Mesenchymal stem cell (in vitro differentiated cells and primary cell): Measurements from ENCODE around the gene CSH2.

Source experiments
- DNase-seq: peaks from one replicate; pipeline ENCODE4 v3.0.0-alpha.2; 2013
- H2AFZ ChIP-seq: one replicate; pipeline ENCODE4 v1.6.1; 2013; ENCODE audit warnings: low read depth, mild to moderate bottlenecking, control low read depth, inconsistent platforms, low read length, moderate library complexity
- H2AK5ac ChIP-seq: 2 replicates; pipeline ENCODE4 v1.6.1; 2013; ENCODE audit warnings: low read length, moderate library complexity, mild to moderate bottlenecking, inconsistent platforms; ENCODE audit not compliant: severe bottlenecking
- H2BK120ac ChIP-seq: one replicate; pipeline ENCODE4 v1.6.1; 2013; ENCODE audit warnings: low read depth, mild to moderate bottlenecking, inconsistent platforms, low read length, moderate library complexity
- H2BK12ac ChIP-seq, 2 experiments: one replicate each; pipeline ENCODE4 v1.6.1; 2013; ENCODE audit warnings: inconsistent platforms in 2 of 2, low read length in 2 of 2, mild to moderate bottlenecking in 2 of 2, moderate library complexity in 2 of 2, control low read depth in 1 of 2
- H2BK15ac ChIP-seq: one replicate; pipeline ENCODE4 v1.6.1; 2013; ENCODE audit warnings: mild to moderate bottlenecking, low read depth, inconsistent platforms; ENCODE audit not compliant: poor library complexity, severe bottlenecking
- H2BK5ac ChIP-seq: 2 replicates; pipeline ENCODE4 v1.6.1; 2013; ENCODE audit warnings: low read depth, mild to moderate bottlenecking, low read length, control low read depth, inconsistent platforms; ENCODE audit not compliant: poor library complexity, severe bottlenecking
- H3K14ac ChIP-seq, 2 experiments: one replicate each; pipeline ENCODE4 v1.6.1; 2013; ENCODE audit warnings: inconsistent platforms in 2 of 2, low read length in 2 of 2, control low read depth in 1 of 2, mild to moderate bottlenecking in 1 of 2, moderate library complexity in 1 of 2
- H3K18ac ChIP-seq, 2 experiments: one replicate each; pipeline ENCODE4 v1.6.1; 2013; ENCODE audit warnings: inconsistent platforms in 2 of 2, low read length in 2 of 2, control low read depth in 1 of 2, low read depth in 1 of 2, mild to moderate bottlenecking in 1 of 2
- H3K23ac ChIP-seq, 2 experiments: one replicate each; pipeline ENCODE4 v1.6.1; 2013; ENCODE audit warnings: inconsistent platforms in 2 of 2, low read length in 2 of 2, mild to moderate bottlenecking in 2 of 2, moderate library complexity in 2 of 2, control low read depth in 1 of 2
- H3K27ac ChIP-seq: 2 replicates; pipeline ENCODE4 v1.5.1; 2013; ENCODE audit warnings: mild to moderate bottlenecking, moderate library complexity, low read length, control low read depth, inconsistent platforms; ENCODE audit not compliant: poor library complexity, severe bottlenecking
- H3K27me3 ChIP-seq, 2 experiments: 2 replicates each; pipeline versions ENCODE4 v1.6.1 to v1.7.0; 2013; ENCODE audit warnings: low read length in 2 of 2, mild to moderate bottlenecking in 2 of 2, moderate library complexity in 2 of 2, control low read depth in 1 of 2, inconsistent platforms in 1 of 2; ENCODE audit not compliant: control insufficient read depth in 1 of 2, insufficient read depth in 1 of 2
- H3K36me3 ChIP-seq, 2 experiments: 2 replicates each; pipeline versions ENCODE4 v1.6.1 to v1.7.0; 2013; ENCODE audit warnings: low read length in 2 of 2, control low read depth in 1 of 2, inconsistent platforms in 1 of 2, low read depth in 1 of 2, mild to moderate bottlenecking in 1 of 2; ENCODE audit not compliant: insufficient read depth in 2 of 2, control insufficient read depth in 1 of 2
- H3K4ac ChIP-seq, 2 experiments: one replicate each; pipeline ENCODE4 v1.6.1; 2013; ENCODE audit warnings: inconsistent platforms in 2 of 2, low read length in 2 of 2, mild to moderate bottlenecking in 2 of 2, moderate library complexity in 2 of 2, control low read depth in 1 of 2, low read depth in 1 of 2
- H3K4me1 ChIP-seq: 2 replicates; pipeline ENCODE4 v1.6.1; 2013; ENCODE audit warnings: low read depth, low read length, control low read depth; ENCODE audit not compliant: control insufficient read depth, insufficient read depth
- H3K4me2 ChIP-seq: 2 replicates; pipeline ENCODE4 v1.6.1; 2013; ENCODE audit warnings: low read length, mild to moderate bottlenecking, inconsistent platforms; ENCODE audit not compliant: poor library complexity, severe bottlenecking
- H3K4me3 ChIP-seq, 2 experiments: 2 replicates each; pipeline versions ENCODE4 v1.5.1 to v1.7.0; 2013; ENCODE audit warnings: low read length in 2 of 2, mild to moderate bottlenecking in 2 of 2, control low read depth in 1 of 2, low read depth in 1 of 2; ENCODE audit not compliant: insufficient read depth in 1 of 2
- H3K79me1 ChIP-seq: replicated peaks from 2 replicates; pipeline ENCODE4 v1.6.1; 2013; ENCODE audit warnings: mild to moderate bottlenecking, control low read depth, low read length, inconsistent platforms; ENCODE audit not compliant: poor library complexity, severe bottlenecking
- H3K9ac ChIP-seq: 2 replicates; pipeline ENCODE4 v1.7.0; 2013; ENCODE audit warnings: mild to moderate bottlenecking, low read length, moderate library complexity
- H3K9me3 ChIP-seq: 2 replicates; pipeline ENCODE4 v1.7.0; 2013; ENCODE audit warnings: mild to moderate bottlenecking, low read length; ENCODE audit not compliant: control insufficient read depth
- H4K8ac ChIP-seq: one replicate; pipeline ENCODE4 v1.6.1; 2013; ENCODE audit warnings: inconsistent platforms, mild to moderate bottlenecking, low read length, moderate library complexity
- H4K91ac ChIP-seq: one replicate; pipeline ENCODE4 v1.6.1; 2013; ENCODE audit warnings: mild to moderate bottlenecking, low read length, inconsistent platforms
- WGBS: methylation state at CpG from one replicate; pipeline ENCODE4 v1.1.7; 2013; ENCODE audit warnings: mixed read lengths; 5-methylcytosine and 5-hydroxymethylcytosine counted together

Gene CSH2

GRCh38 chr17:63828936-63829335 is 44.5 kb downstream of the CSH2 start:
- Histone ChIP-seq H3K4me3 (peak overlapping the region in 1 of 2 experiments; percentile 97), H3K79me1 (peaks cover 38% of the 10 kb centered on the region), H4K91ac (no peak overlapping the region), H3K9me3 (no peaks in the 10 kb centered on the region), H3K4me2 (no peak overlapping the region), H3K4ac (no peak overlapping the region), H3K18ac (no peak overlapping the region), H3K27me3 (no peaks in the 10 kb centered on the region), H2BK5ac (no peak overlapping the region), H3K36me3 (peaks cover 65 to 77% of the 10 kb centered on the region in 2 experiments), H2BK15ac (no peak overlapping the region), H2BK12ac (no peak overlapping the region), H4K8ac (no peak overlapping the region), H3K14ac (no peak overlapping the region), H3K9ac (peak overlapping the region; percentile 95), H3K4me1 (peaks cover 9% of the 10 kb centered on the region), H2BK120ac (no peak overlapping the region), H3K27ac (no peak overlapping the region), H2AK5ac (no peak overlapping the region), H3K23ac (no peak overlapping the region), H2AFZ (no peak overlapping the region)
- 92% methylated on average over 3 of the region's 3 CpGs for WGBS
- DNase-seq = no peak

GRCh38 chr17:63827801-63828221 is 45.7 kb downstream of the CSH2 start:
- peaks cover 63 to 76% of the 10 kb centered on the region in 2 experiments for H3K36me3 ChIP-seq
- H3K23ac ChIP-seq = peak overlapping the region in 1 of 2 experiments; percentile 9
- H2BK15ac ChIP-seq = no peak overlapping the region
- peaks cover 9% of the 10 kb centered on the region for H3K4me1 ChIP-seq
- H3K9ac ChIP-seq = peak overlapping the region; percentile 95
- H3K79me1 ChIP-seq = peaks cover 35% of the 10 kb centered on the region
- H3K14ac ChIP-seq = peak overlapping the region in 1 of 2 experiments; percentile 87
- no peak overlapping the region for H2BK120ac ChIP-seq
- peak overlapping the region; percentile 91 for H3K27ac ChIP-seq
- H3K4ac ChIP-seq = peak overlapping the region in 1 of 2 experiments; percentile 98
- peak overlapping the region in 1 of 2 experiments; percentile 76 for H2BK12ac ChIP-seq
- no peaks in the 10 kb centered on the region for H3K9me3 ChIP-seq
- no peak for DNase-seq
- peak overlapping the region; percentile 94 to 97 for H3K4me3 ChIP-seq
- H4K91ac ChIP-seq = peak overlapping the region; percentile 91
- no peak overlapping the region for H2BK5ac ChIP-seq
- H4K8ac ChIP-seq = peak overlapping the region; percentile 84
- H3K27me3 ChIP-seq = no peaks in the 10 kb centered on the region
- peak overlapping the region; percentile 38 for H2AK5ac ChIP-seq
- peak overlapping the region; percentile 90 for H2AFZ ChIP-seq
- peak overlapping the region; percentile 88 to 99 for H3K18ac ChIP-seq
- peak overlapping the region; percentile 89 for H3K4me2 ChIP-seq
- WGBS = 3% methylated on average over 9 of the region's 19 CpGs

- peak within 1 kb of the TSS; percentile 94 to 97 for H3K4me3 ChIP-seq
- H2BK120ac ChIP-seq = peak within 1 kb of the TSS; percentile 45
- H3K23ac ChIP-seq = peak within 1 kb of the TSS in 1 of 2 experiments; percentile 92
- H2BK5ac ChIP-seq = peak within 1 kb of the TSS; percentile 45
- peak within 1 kb of the TSS; percentile 84 for H4K8ac ChIP-seq
- no peak within 1 kb of the TSS for H2BK15ac ChIP-seq
- peaks cover 33% of the 10 kb centered on the region for H3K79me1 ChIP-seq
- H3K4ac ChIP-seq = peak within 1 kb of the TSS; percentile 37 to 98
- H3K4me1 ChIP-seq = peaks cover 9% of the 10 kb centered on the region
- H2BK12ac ChIP-seq = peak within 1 kb of the TSS in 1 of 2 experiments; percentile 76
- peak within 1 kb of the TSS; percentile 38 for H2AK5ac ChIP-seq
- H4K91ac ChIP-seq = peak within 1 kb of the TSS; percentile 91
- peaks cover 59 to 76% of the 10 kb centered on the region in 2 experiments for H3K36me3 ChIP-seq
- DNase-seq = peak; percentile 98
- peak within 1 kb of the TSS; percentile 90 for H2AFZ ChIP-seq
- H3K14ac ChIP-seq = peak within 1 kb of the TSS in 1 of 2 experiments; percentile 100
- H3K9me3 ChIP-seq = no peaks in the 10 kb centered on the region
- peak within 1 kb of the TSS; percentile 89 for H3K4me2 ChIP-seq
- peak within 1 kb of the TSS; percentile 88 to 99 for H3K18ac ChIP-seq
- peak within 1 kb of the TSS; percentile 95 for H3K9ac ChIP-seq
- peak within 1 kb of the TSS; percentile 91 for H3K27ac ChIP-seq
- under 1% methylated on average over 58 of the region's 58 CpGs for WGBS
- H3K27me3 ChIP-seq = no peaks in the 10 kb centered on the region
Observed at GRCh38 chr17:63827002-63827800, 46.3 kb downstream of the CSH2 start, which contains the start of the genes FTSJ3 and PSMC5. TSS of gene FTSJ3 (minus strand) at chr17:63827663. CDS start at chr17:63826902, 761 bp downstream. TSS of gene PSMC5 (plus strand) at chr17:63827431. CDS start at chr17:63827491, 60 bp downstream.

GRCh38 chr17:63826468-63827001 is 46.9 kb downstream of the CSH2 start:
- peak overlapping the region; percentile 33 for H4K8ac ChIP-seq
- peak overlapping the region in 1 of 2 experiments; percentile 92 for H3K23ac ChIP-seq
- peaks cover 9% of the 10 kb centered on the region for H3K4me1 ChIP-seq
- DNase-seq = peak; percentile 74
- H3K79me1 ChIP-seq = peaks cover 36% of the 10 kb centered on the region
- peaks cover 57 to 76% of the 10 kb centered on the region in 2 experiments for H3K36me3 ChIP-seq
- H3K27me3 ChIP-seq = no peaks in the 10 kb centered on the region
- peak overlapping the region; percentile 77 for H3K4me2 ChIP-seq
- peak overlapping the region in 1 of 2 experiments; percentile 84 for H3K14ac ChIP-seq
- peak overlapping the region; percentile 8 for H2AK5ac ChIP-seq
- no peak overlapping the region for H2BK12ac ChIP-seq
- H3K4me3 ChIP-seq = peak overlapping the region; percentile 94 to 97
- no peak overlapping the region for H2AFZ ChIP-seq
- WGBS = under 1% methylated on average over 27 of the region's 31 CpGs
- H3K18ac ChIP-seq = peak overlapping the region in 1 of 2 experiments; percentile 73
- H4K91ac ChIP-seq = no peak overlapping the region
- H2BK120ac ChIP-seq = no peak overlapping the region
- H2BK15ac ChIP-seq = no peak overlapping the region
- H3K9ac ChIP-seq = peak overlapping the region; percentile 95
- no peak overlapping the region for H2BK5ac ChIP-seq
- no peaks in the 10 kb centered on the region for H3K9me3 ChIP-seq
- peak overlapping the region in 1 of 2 experiments; percentile 29 for H3K4ac ChIP-seq
- peak overlapping the region; percentile 91 for H3K27ac ChIP-seq
